GM12878 (cell line): ENCODE results near the gene SMIM10. TPM values are rescaled to one million over a fixed set of nuclear protein-coding genes. Genes with fewer than 3 reads are reported as not detected.

Experiments
- ATAC-seq: fragments of 200-7000 bp; cut with Tn5 transposase; 3 replicates; pipeline ENCODE4 v1.9.1; 2020; ENCODE audit warnings: mild to moderate bottlenecking, moderate library complexity
- BruUV-seq: library from RNA; stranded (reverse); fragments of 400-500 nt; replicated peaks from 2 replicates; lab custom pipeline; 2021; lab: Mats Ljungman, UMichigan
- CTCF ChIA-PET: fragments of 300-600 bp; sonication (Branson Sonifier 250); formaldehyde crosslinking; extraction: SDS; loops from one replicate; lab custom pipeline; 2021; ENCODE audit warnings: inconsistent platforms; lab: Yijun Ruan, JAX
- POLR2A ChIA-PET: fragments of 350-600 bp; formaldehyde crosslinking; extraction: SDS; loops from one replicate; lab custom pipeline; 2021; ENCODE audit warnings: inconsistent platforms; lab: Charles Lee
- RAD21 ChIA-PET: fragments of 300-600 bp; sonication (Branson Sonifier 250); formaldehyde crosslinking; loops from one replicate; lab custom pipeline; 2023; ENCODE audit warnings: antibody characterized with exemption; ENCODE audit not compliant: unreplicated experiment; lab: Charles Lee
- SMC1A ChIA-PET: fragments of 300-600 bp; sonication (Branson Sonifier 250); formaldehyde crosslinking; loops from one replicate; lab custom pipeline; 2023; ENCODE audit not compliant: unreplicated experiment, uncharacterized antibody; lab: Charles Lee
- DNase-seq: peaks from one replicate; pipeline ENCODE4 v3.0.0-alpha.2; 2011; ENCODE audit warnings: low read depth, low spot score
- FAIRE-seq: peaks from 3 replicates; lab custom pipeline; 2011; peaks lifted over from hg19 to GRCh38; lab: Jason Lieb, UNC
- H2AFZ ChIP-seq: 2 replicates; pipeline ENCODE4 v1.6.0; 2011; ENCODE audit warnings: low read depth, low read length, control low read depth; ENCODE audit not compliant: control insufficient read depth
- H3K27ac ChIP-seq: 2 replicates; pipeline ENCODE4 v1.5.1; 2011; ENCODE audit warnings: control low read depth; ENCODE audit not compliant: control insufficient read depth, insufficient read depth
- H3K27me3 ChIP-seq, 2 experiments: replicated peaks in 1 of 2; 2 replicates each; pipeline versions ENCODE4 v1.6.0 to v1.6.1; 2011; ENCODE audit warnings: low read length in 1 of 2; ENCODE audit not compliant: control insufficient read depth in 2 of 2, insufficient read depth in 2 of 2
- H3K36me3 ChIP-seq, 2 experiments: 2 replicates each; pipeline ENCODE4 v1.5.1; 2011; ENCODE audit warnings: low read length in 1 of 2; ENCODE audit not compliant: control insufficient read depth in 2 of 2, insufficient read depth in 2 of 2
- H3K4me1 ChIP-seq: 2 replicates; pipeline ENCODE4 v1.6.1; 2011; ENCODE audit warnings: mild to moderate bottlenecking, low read length, moderate library complexity, mixed read lengths; ENCODE audit not compliant: control insufficient read depth, insufficient read depth
- H3K4me2 ChIP-seq: 2 replicates; pipeline ENCODE4 v1.6.0; 2011; ENCODE audit warnings: control low read depth; ENCODE audit not compliant: control insufficient read depth, insufficient read depth
- H3K4me3 ChIP-seq: fragments of 200-600 bp; sonication (generic); 2 replicates; pipeline ENCODE4 v1.5.1; 2016
- H3K79me2 ChIP-seq: 2 replicates; pipeline ENCODE4 v1.6.0; 2011; ENCODE audit warnings: low read length; ENCODE audit not compliant: control insufficient read depth, insufficient read depth
- H3K9ac ChIP-seq: 2 replicates; pipeline ENCODE4 v1.8.0; 2011; ENCODE audit warnings: low read length, control low read depth, mixed read lengths; ENCODE audit not compliant: control insufficient read depth, insufficient read depth
- H3K9me3 ChIP-seq: replicated peaks from 3 replicates; pipeline ENCODE4 v1.5.1; 2011; ENCODE audit warnings: mild to moderate bottlenecking, low read length; ENCODE audit not compliant: control insufficient read depth, insufficient read depth
- H4K20me1 ChIP-seq: 2 replicates; pipeline ENCODE4 v1.6.0; 2011; ENCODE audit not compliant: control insufficient read depth, insufficient read depth
- E2F4 ChIP-seq: IDR thresholded peaks from 2 replicates; pipeline ENCODE4 v1.6.1; 2012; ENCODE audit warnings: low read depth, low read length, improper control_type of control experiment
- FOXM1 ChIP-seq: IDR thresholded peaks from 2 replicates; pipeline ENCODE4 v1.6.1; 2012; ENCODE audit warnings: low read depth, mild to moderate bottlenecking, inconsistent platforms, low read length, moderate library complexity
- HCFC1 ChIP-seq: fragments of 150-350 bp; IDR thresholded peaks from 2 replicates; pipeline ENCODE4 v1.6.1; 2014; ENCODE audit warnings: low read length
- KDM1A ChIP-seq: fragments of 200-600 bp; sonication (generic); IDR thresholded peaks from 2 replicates; pipeline ENCODE4 v1.6.1; 2016; ENCODE audit warnings: borderline replicate concordance
- MLLT1 ChIP-seq: fragments of 450-650 bp; IDR thresholded peaks from 2 replicates; pipeline ENCODE4 v1.6.1; 2016; ENCODE audit warnings: mild to moderate bottlenecking
- RB1 ChIP-seq: fragments of 450-650 bp; formaldehyde crosslinking; IDR thresholded peaks from 2 replicates; pipeline ENCODE4 v1.6.1; 2017; ENCODE audit warnings: mild to moderate bottlenecking, borderline replicate concordance
- SKIL ChIP-seq: fragments of 450-650 bp; IDR thresholded peaks from 2 replicates; pipeline ENCODE4 v1.6.1; 2017; ENCODE audit warnings: mild to moderate bottlenecking, low read depth, inconsistent platforms; ENCODE audit not compliant: poor library complexity, severe bottlenecking
- SREBF2 ChIP-seq: IDR thresholded peaks from 2 replicates; pipeline ENCODE4 v1.6.1; 2012; ENCODE audit warnings: mild to moderate bottlenecking, low read length
- WGBS: methylation state at CpG from one replicate; pipeline ENCODE4 v1.1.6; 2016; ENCODE audit warnings: low lambda C conversion rate; ENCODE audit not compliant: insufficient replicate concordance, insufficient coverage; ENCODE audit errors: missing lambda C conversion rate; 5-methylcytosine and 5-hydroxymethylcytosine counted together
- in situ Hi-C: fragments of 300-500 bp; cut with MboI; formaldehyde crosslinking; loops from 9 replicates; pipeline ENCODE4 v1.14.3; 2018; ENCODE audit warnings: mixed read lengths
- intact Hi-C: fragments of 100-400 bp; cut with micrococcal nuclease; formaldehyde crosslinking; loops from one replicate; pipeline ENCODE4 v1.14.2; 2022; ENCODE audit not compliant: unreplicated experiment
- polyA plus RNA-seq, 11 experiments: library from polyadenylated mRNA; depleted of rRNA in 4 of 11; unstranded in 6 of 11; stranded (reverse) in 5 of 11; fragments of >200 nt; fragmentation: Nextera tagmentation in 4 of 11; fragmentation: Illumina TruSeq in 1 of 11; extraction: Ambion mirVana in 4 of 11; extraction: Trizol in 1 of 11; gene quantifications; 1 replicate in 1 of 11; 2 replicates in 10 of 11; pipeline versions ENCODE4 v1.2.1 to v1.2.3, GENCODE V29; 2011 to 2016; ENCODE audit warnings: inconsistent platforms in 2 of 11, missing spikeins in 2 of 11, low read depth in 1 of 11
- total RNA-seq, 4 experiments: library from RNA; depleted of rRNA in 3 of 4; stranded (reverse); fragments of >200 nt in 3 of 4; fragmentation: Illumina TruSeq in 1 of 4; extraction: Trizol in 1 of 4; gene quantifications; 2 replicates each; pipeline versions ENCODE4 v1.2.1 to v1.2.3, GENCODE V29; 2013 to 2021
- TF ChIP-seq, protein P1 (sequence below): IDR thresholded peaks from 2 replicates; pipeline ENCODE4 v1.6.1; 2011; ENCODE audit warnings: mild to moderate bottlenecking, low read depth, low read length, moderate library complexity; ENCODE audit not compliant: insufficient replicate concordance
- TF ChIP-seq, protein P2 (sequence below): IDR thresholded peaks from 2 replicates; pipeline ENCODE4 v1.6.1; 2012; ENCODE audit warnings: improper control_type of control experiment, low read depth, low read length; ENCODE audit not compliant: insufficient replicate concordance

The SMIM10 gene
- total and polyA plus RNA-seq, 10 of the 15 experiments (the other 5 are each of a cell fraction or from before 2014, with no cell fraction given): 0.04 to 0.16 (median 0.10) TPM; not detected in 6

- no peak for DNase-seq
- WGBS: 34% methylated on average over 3 of the region's 3 CpGs
- no peak overlapping the region for H3K9ac ChIP-seq
- H3K4me3 ChIP-seq: no peak overlapping the region
- no peaks in the 10 kb centered on the region for H3K79me2 ChIP-seq
- SMC1A ChIA-PET: no interaction called here
- H4K20me1 ChIP-seq: no peaks in the 10 kb centered on the region
- no peak overlapping the region for H2AFZ ChIP-seq
- no peak for FAIRE-seq
- no peak overlapping the region for H3K27ac ChIP-seq
- no peaks in the 10 kb centered on the region for H3K36me3 ChIP-seq
- no peaks in the 10 kb centered on the region for H3K9me3 ChIP-seq
- no peaks in the 10 kb centered on the region for H3K27me3 ChIP-seq
- no peak overlapping the region for H3K4me2 ChIP-seq
- in situ Hi-C loops (no loop called here), intact Hi-C loops (no loop called here)
- CTCF ChIA-PET: no interaction called here
- no TSS peak for BruUV-seq
- H3K4me1 ChIP-seq: no peaks in the 10 kb centered on the region
- ATAC-seq: no peak
- RAD21 ChIA-PET: no interaction called here
- POLR2A ChIA-PET: no interaction called here
- TF ChIP-seq SREBF2: no peak
- TF ChIP-seq, protein P1, sequence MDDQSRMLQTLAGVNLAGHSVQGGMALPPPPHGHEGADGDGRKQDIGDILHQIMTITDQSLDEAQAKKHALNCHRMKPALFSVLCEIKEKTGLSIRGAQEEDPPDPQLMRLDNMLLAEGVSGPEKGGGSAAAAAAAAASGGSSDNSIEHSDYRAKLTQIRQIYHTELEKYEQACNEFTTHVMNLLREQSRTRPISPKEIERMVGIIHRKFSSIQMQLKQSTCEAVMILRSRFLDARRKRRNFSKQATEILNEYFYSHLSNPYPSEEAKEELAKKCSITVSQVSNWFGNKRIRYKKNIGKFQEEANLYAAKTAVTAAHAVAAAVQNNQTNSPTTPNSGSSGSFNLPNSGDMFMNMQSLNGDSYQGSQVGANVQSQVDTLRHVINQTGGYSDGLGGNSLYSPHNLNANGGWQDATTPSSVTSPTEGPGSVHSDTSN: no peak
- TF ChIP-seq E2F4: no peak
- TF ChIP-seq HCFC1: no peak
- TF ChIP-seq MLLT1: no peak
- no peak for TF ChIP-seq SKIL
- TF ChIP-seq RB1: no peak
- TF ChIP-seq KDM1A: no peak
- TF ChIP-seq, protein P2, sequence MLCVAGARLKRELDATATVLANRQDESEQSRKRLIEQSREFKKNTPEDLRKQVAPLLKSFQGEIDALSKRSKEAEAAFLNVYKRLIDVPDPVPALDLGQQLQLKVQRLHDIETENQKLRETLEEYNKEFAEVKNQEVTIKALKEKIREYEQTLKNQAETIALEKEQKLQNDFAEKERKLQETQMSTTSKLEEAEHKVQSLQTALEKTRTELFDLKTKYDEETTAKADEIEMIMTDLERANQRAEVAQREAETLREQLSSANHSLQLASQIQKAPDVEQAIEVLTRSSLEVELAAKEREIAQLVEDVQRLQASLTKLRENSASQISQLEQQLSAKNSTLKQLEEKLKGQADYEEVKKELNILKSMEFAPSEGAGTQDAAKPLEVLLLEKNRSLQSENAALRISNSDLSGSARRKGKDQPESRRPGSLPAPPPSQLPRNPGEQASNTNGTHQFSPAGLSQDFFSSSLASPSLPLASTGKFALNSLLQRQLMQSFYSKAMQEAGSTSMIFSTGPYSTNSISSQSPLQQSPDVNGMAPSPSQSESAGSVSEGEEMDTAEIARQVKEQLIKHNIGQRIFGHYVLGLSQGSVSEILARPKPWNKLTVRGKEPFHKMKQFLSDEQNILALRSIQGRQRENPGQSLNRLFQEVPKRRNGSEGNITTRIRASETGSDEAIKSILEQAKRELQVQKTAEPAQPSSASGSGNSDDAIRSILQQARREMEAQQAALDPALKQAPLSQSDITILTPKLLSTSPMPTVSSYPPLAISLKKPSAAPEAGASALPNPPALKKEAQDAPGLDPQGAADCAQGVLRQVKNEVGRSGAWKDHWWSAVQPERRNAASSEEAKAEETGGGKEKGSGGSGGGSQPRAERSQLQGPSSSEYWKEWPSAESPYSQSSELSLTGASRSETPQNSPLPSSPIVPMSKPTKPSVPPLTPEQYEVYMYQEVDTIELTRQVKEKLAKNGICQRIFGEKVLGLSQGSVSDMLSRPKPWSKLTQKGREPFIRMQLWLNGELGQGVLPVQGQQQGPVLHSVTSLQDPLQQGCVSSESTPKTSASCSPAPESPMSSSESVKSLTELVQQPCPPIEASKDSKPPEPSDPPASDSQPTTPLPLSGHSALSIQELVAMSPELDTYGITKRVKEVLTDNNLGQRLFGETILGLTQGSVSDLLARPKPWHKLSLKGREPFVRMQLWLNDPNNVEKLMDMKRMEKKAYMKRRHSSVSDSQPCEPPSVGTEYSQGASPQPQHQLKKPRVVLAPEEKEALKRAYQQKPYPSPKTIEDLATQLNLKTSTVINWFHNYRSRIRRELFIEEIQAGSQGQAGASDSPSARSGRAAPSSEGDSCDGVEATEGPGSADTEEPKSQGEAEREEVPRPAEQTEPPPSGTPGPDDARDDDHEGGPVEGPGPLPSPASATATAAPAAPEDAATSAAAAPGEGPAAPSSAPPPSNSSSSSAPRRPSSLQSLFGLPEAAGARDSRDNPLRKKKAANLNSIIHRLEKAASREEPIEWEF: no peak
- TF ChIP-seq FOXM1: no peak
These were observed 42.2 kb upstream of the SMIM10 start for GRCh38 chrX:134948333-134949241.
